GM23248 (cell line): ENCODE data around the gene ADCY5.

ENCODE experiments used
- EZH2 ChIP-seq: fragments of 200-600 bp; sonication (generic); IDR thresholded peaks from 2 replicates; pipeline ENCODE4 v1.6.1; 2018; ENCODE audit warnings: antibody characterized with exemption, mild to moderate bottlenecking; ENCODE audit not compliant: insufficient read depth, poor library complexity, severe bottlenecking
- EZH2phosphoT487 ChIP-seq: fragments of 200-600 bp; sonication (generic); IDR thresholded peaks from 2 replicates; pipeline ENCODE4 v1.6.1; 2018; ENCODE audit warnings: antibody characterized with exemption, moderate library complexity, mild to moderate bottlenecking, low read depth; ENCODE audit not compliant: insufficient read depth

DNA sequence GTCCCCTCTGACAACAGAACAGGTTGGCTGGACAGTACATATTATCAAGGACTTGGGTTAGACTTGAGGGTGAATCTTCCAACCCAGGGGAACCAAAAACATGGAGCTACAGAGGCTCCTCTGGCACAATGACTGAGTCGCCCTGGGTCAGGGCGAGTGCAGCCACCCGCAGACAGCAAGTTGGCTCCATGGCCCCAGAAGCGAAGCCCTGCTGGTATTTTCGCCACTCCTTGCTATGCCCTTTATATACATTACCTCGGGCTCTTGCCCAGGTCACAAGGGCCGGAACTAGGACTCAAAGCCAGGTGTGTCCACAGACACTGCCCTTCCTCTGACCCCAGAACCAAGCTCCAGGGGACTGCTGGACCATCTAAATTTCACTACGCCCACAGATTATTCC, 64.6 kb downstream of the ADCY5 start:
- no peak for TF ChIP-seq EZH2
- TF ChIP-seq EZH2phosphoT487 = no peak
